SK-N-SH treated with all-trans-retinoic acid at 6 μM for 48 hours (cell line): Measurements from ENCODE around the gene GATM.

Experiments used
- ARNTL ChIP-seq: fragments of 450-650 bp; formaldehyde crosslinking; IDR thresholded peaks from 2 replicates; pipeline ENCODE4 v1.5.0; 2020; ENCODE audit warnings: low read depth, mild to moderate bottlenecking, moderate library complexity, borderline replicate concordance
- BACH2 ChIP-seq: fragments of 250-450 bp; sonication (Bioruptor Pico); IDR thresholded peaks from 2 replicates; pipeline ENCODE4 v1.9.0; 2021; ENCODE audit warnings: mild to moderate bottlenecking, borderline replicate concordance
- CSDC2 ChIP-seq: fragments of 250-450 bp; sonication (Bioruptor Pico); IDR thresholded peaks from 2 replicates; pipeline ENCODE4 v1.5.0; 2020; ENCODE audit warnings: mild to moderate bottlenecking, moderate library complexity
- GLIS3 ChIP-seq: fragments of 250-450 bp; sonication (Bioruptor Pico); IDR thresholded peaks from 2 replicates; pipeline ENCODE4 v1.5.0; 2020; ENCODE audit warnings: mild to moderate bottlenecking, moderate library complexity
- ISL1 ChIP-seq: fragments of 250-450 bp; sonication (Bioruptor Pico); IDR thresholded peaks from 2 replicates; pipeline ENCODE4 v2.1.2; 2022; ENCODE audit warnings: mild to moderate bottlenecking, moderate library complexity
- PATZ1 ChIP-seq: fragments of 250-450 bp; sonication (Bioruptor Pico); IDR thresholded peaks from 2 replicates; pipeline ENCODE4 v1.8.0; 2020; ENCODE audit warnings: mild to moderate bottlenecking, moderate library complexity, borderline replicate concordance
- RARB ChIP-seq: fragments of 250-450 bp; sonication (Bioruptor Pico); IDR thresholded peaks from 2 replicates; pipeline ENCODE4 v1.8.0; 2021; ENCODE audit warnings: mild to moderate bottlenecking, moderate library complexity
- SNAI2 ChIP-seq: fragments of 250-450 bp; sonication (Bioruptor Pico); IDR thresholded peaks from 2 replicates; pipeline ENCODE4 v1.5.0; 2020; ENCODE audit warnings: mild to moderate bottlenecking, moderate library complexity
- TCF4 ChIP-seq: fragments of 250-450 bp; sonication (Bioruptor Pico); IDR thresholded peaks from 2 replicates; pipeline ENCODE4 v1.8.0; 2021; ENCODE audit warnings: mild to moderate bottlenecking, moderate library complexity, borderline replicate concordance
- TOX ChIP-seq: fragments of 250-450 bp; sonication (Bioruptor Pico); IDR thresholded peaks from 2 replicates; pipeline ENCODE4 v1.8.0; 2021; ENCODE audit warnings: mild to moderate bottlenecking, moderate library complexity, borderline replicate concordance
- ZFP30 ChIP-seq: fragments of 450-650 bp; formaldehyde crosslinking; IDR thresholded peaks from 2 replicates; pipeline ENCODE4 v1.5.0; 2022; ENCODE audit warnings: mild to moderate bottlenecking, moderate library complexity
- ZNF565 ChIP-seq: fragments of 450-650 bp; formaldehyde crosslinking; conservative IDR thresholded peaks from 2 replicates; pipeline ENCODE4 v1.5.0; 2020; ENCODE audit warnings: low read depth, mild to moderate bottlenecking, moderate library complexity

GRCh38 chr15:45409596-45409995 is 31.3 kb upstream of the GATM start:
- TF ChIP-seq RARB (CRISPR knock-in tag) (no peak), CSDC2 (CRISPR knock-in tag) (no peak), PATZ1 (CRISPR knock-in tag) (no peak), ARNTL (no peak), BACH2 (CRISPR knock-in tag) (no peak), GLIS3 (CRISPR knock-in tag) (no peak), TCF4 (CRISPR knock-in tag) (no peak), ZFP30 (CRISPR knock-in tag) (no peak), ZNF565 (CRISPR knock-in tag) (no peak), ISL1 (CRISPR knock-in tag) (no peak), SNAI2 (CRISPR knock-in tag) (no peak), TOX (no peak)
